K562 (cell line): ENCODE measurements around the gene ANO2. TPM values are rescaled to one million over a fixed set of nuclear protein-coding genes. Genes with fewer than 3 reads are reported as not detected.

Source experiments
- ATAC-seq: fragments of 200-7000 bp; cut with Tn5 transposase; 3 replicates; pipeline ENCODE4 v1.9.1; 2020; ENCODE audit warnings: moderate library complexity
- BruUV-seq: library from RNA; stranded (reverse); fragments of 400-500 nt; replicated peaks from 2 replicates; lab custom pipeline; 2021; lab: Mats Ljungman, UMichigan
- CTCF ChIA-PET: fragments of 300-600 bp; formaldehyde crosslinking; extraction: SDS; loops from one replicate; lab custom pipeline; 2021; ENCODE audit warnings: low intra/inter-chr PET ratio; lab: Yijun Ruan, JAX
- POLR2A ChIA-PET: fragments of 300-600, 350-650 bp; sonication (Branson Sonifier 250); formaldehyde crosslinking; extraction: SDS; loops from one replicate; lab custom pipeline; 2021; ENCODE audit warnings: antibody characterized with exemption, inconsistent platforms; lab: Yijun Ruan, JAX
- DNase-seq, 4 experiments: peaks; one replicate each; pipeline versions ENCODE4 v3.0.0 to v3.0.0-alpha.2; 2011 to 2018; ENCODE audit warnings: low spot score in 3 of 4, mixed read lengths in 3 of 4; ENCODE audit errors: extremely low read depth in 1 of 4
- FAIRE-seq: peaks from 2 replicates; lab custom pipeline; 2011; peaks lifted over from hg19 to GRCh38; lab: Jason Lieb, UNC
- H2AFZ ChIP-seq: 2 replicates; pipeline ENCODE4 v1.6.0; 2011; ENCODE audit warnings: low read depth, low read length, control low read depth, inconsistent platforms
- H3K27ac ChIP-seq: fragments of 200-600 bp; 3 replicates; pipeline ENCODE4 v1.8.0; 2011; ENCODE audit warnings: low read depth, mild to moderate bottlenecking, control low read depth, inconsistent platforms, low read length, moderate library complexity, mixed read lengths; ENCODE audit errors: extremely low read depth
- H3K27me3 ChIP-seq, 2 experiments: fragments of 300-600 bp in 1 of 2; 2 replicates in 1 of 2; 3 replicates in 1 of 2; pipeline versions ENCODE4 v1.6.0 to v1.8.0; 2011; ENCODE audit warnings: inconsistent platforms in 2 of 2, low read length in 2 of 2, mild to moderate bottlenecking in 1 of 2, mixed read lengths in 1 of 2, moderate library complexity in 1 of 2; ENCODE audit not compliant: control insufficient read depth in 2 of 2, insufficient read depth in 2 of 2
- H3K36me3 ChIP-seq: fragments of 300-600 bp; 3 replicates; pipeline ENCODE4 v1.8.0; 2011; ENCODE audit warnings: mild to moderate bottlenecking, low read length, inconsistent platforms; ENCODE audit not compliant: control insufficient read depth, insufficient read depth
- H3K4me1 ChIP-seq, 2 experiments: fragments of 200-600 bp in 1 of 2; replicated peaks in 1 of 2; 2 replicates in 1 of 2; 3 replicates in 1 of 2; pipeline versions ENCODE4 v1.5.1 to v1.8.0; 2011; ENCODE audit warnings: inconsistent platforms in 2 of 2, low read length in 2 of 2, mild to moderate bottlenecking in 1 of 2, mixed read lengths in 1 of 2, moderate library complexity in 1 of 2; ENCODE audit not compliant: control insufficient read depth in 2 of 2, insufficient read depth in 2 of 2
- H3K4me2 ChIP-seq: 2 replicates; pipeline ENCODE4 v1.6.1; 2011; ENCODE audit warnings: low read length, control low read depth, inconsistent platforms, mixed read lengths; ENCODE audit not compliant: insufficient read depth
- H3K4me3 ChIP-seq: fragments of 200-600 bp; sonication (generic), shearing (Covaris generic); 2 replicates; pipeline ENCODE4 v1.5.1; 2016; ENCODE audit warnings: control low read depth, inconsistent platforms
- H3K79me2 ChIP-seq: fragments of 200-600 bp; 3 replicates; pipeline ENCODE4 v1.8.0; 2011; ENCODE audit warnings: low read length, inconsistent platforms; ENCODE audit not compliant: control insufficient read depth, insufficient read depth
- H3K9ac ChIP-seq, 2 experiments: 2 replicates each; pipeline versions ENCODE4 v1.6.0 to v1.6.1; 2011; ENCODE audit warnings: low read depth in 2 of 2, low read length in 2 of 2, control low read depth in 1 of 2, inconsistent platforms in 1 of 2, mild to moderate bottlenecking in 1 of 2, mixed read lengths in 1 of 2; ENCODE audit not compliant: insufficient read depth in 1 of 2
- H3K9me1 ChIP-seq: one replicate; pipeline ENCODE4 v1.6.0; 2011; ENCODE audit warnings: inconsistent platforms, mild to moderate bottlenecking, low read length, moderate library complexity; ENCODE audit not compliant: control insufficient read depth, insufficient read depth
- H3K9me3 ChIP-seq: replicated peaks from 2 replicates; pipeline ENCODE4 v1.5.1; 2011; ENCODE audit warnings: low read depth, low read length, inconsistent platforms; ENCODE audit not compliant: control insufficient read depth, insufficient read depth
- H4K20me1 ChIP-seq: replicated peaks from 2 replicates; pipeline ENCODE4 v1.6.1; 2011; ENCODE audit warnings: low read length, inconsistent platforms, mixed read lengths; ENCODE audit not compliant: control insufficient read depth, insufficient read depth
- CBFB ChIP-seq: sonication (generic); formaldehyde crosslinking; IDR thresholded peaks from 2 replicates; pipeline ENCODE4 v1.4.0; 2020; ENCODE audit warnings: mild to moderate bottlenecking, missing genetic modification reagents
- EP300 ChIP-seq: IDR thresholded peaks from 2 replicates; pipeline ENCODE4 v1.6.1; 2012; ENCODE audit warnings: low read length, improper control_type of control experiment
- HMGN3 ChIP-seq: IDR thresholded peaks from 2 replicates; pipeline ENCODE4 v1.6.1; 2011; ENCODE audit warnings: borderline replicate concordance, low read depth, mild to moderate bottlenecking, mixed read lengths, low read length; ENCODE audit not compliant: insufficient read length; ENCODE audit errors: extremely low read depth
- MCM7 ChIP-seq, 2 experiments: fragments of 450-650 bp; IDR thresholded peaks; 2 replicates each; pipeline ENCODE4 v1.6.1; 2016 to 2018
- MTA1 ChIP-seq: fragments of 450-650 bp; IDR thresholded peaks from 2 replicates; pipeline ENCODE4 v1.6.1; 2017; ENCODE audit warnings: borderline replicate concordance
- SRF ChIP-seq, 2 experiments: fragments of 250-450, 450-650 bp in 1 of 2; sonication (Bioruptor Pico) in 1 of 2; sonication (generic) in 1 of 2; formaldehyde crosslinking; IDR thresholded peaks; 2 replicates each; pipeline versions ENCODE4 v1.5.0 to v1.5.1; 2020 to 2022; ENCODE audit warnings: mild to moderate bottlenecking in 1 of 2, missing genetic modification reagents in 1 of 2
- WGBS: fragments of 100-300 bp; shearing (Covaris generic); methylation state at CpG from one replicate; pipeline ENCODE4 v1.1.6; 2016; ENCODE audit warnings: low coverage, mixed read lengths; ENCODE audit not compliant: insufficient coverage; ENCODE audit errors: missing lambda C conversion rate; 5-methylcytosine and 5-hydroxymethylcytosine counted together
- in situ Hi-C: fragments of 300-500 bp; cut with MboI; formaldehyde crosslinking; loops from 4 replicates; pipeline ENCODE4 v1.15.0; 2018; ENCODE audit warnings: inconsistent platforms, mixed read lengths
- intact Hi-C: fragments of 100-400 bp; cut with micrococcal nuclease; formaldehyde crosslinking; loops from 2 replicates; pipeline ENCODE4 v1.14.2; 2022
- polyA plus RNA-seq, 8 experiments: library from polyadenylated mRNA; depleted of rRNA in 4 of 8; stranded (reverse) in 5 of 8; unstranded in 3 of 8; fragments of >200 nt; fragmentation: Nextera tagmentation in 2 of 8; fragmentation: Illumina TruSeq in 1 of 8; extraction: Ambion mirVana in 2 of 8; extraction: Trizol in 1 of 8; gene quantifications; 2 replicates each; pipeline versions ENCODE4 v1.2.1 to v1.2.3, GENCODE V29; 2011 to 2014; ENCODE audit warnings: inconsistent platforms in 1 of 8, missing spikeins in 1 of 8
- total RNA-seq, 7 experiments: library from RNA; depleted of rRNA in 6 of 7; stranded (reverse); fragments of >200 nt in 6 of 7; fragmentation: Illumina TruSeq in 2 of 7; extraction: Trizol in 2 of 7; gene quantifications; 2 replicates each; pipeline versions ENCODE4 v1.2.1 to v1.2.3, GENCODE V29; 2011 to 2021; ENCODE audit warnings: low replicate concordance in 1 of 7
- TF ChIP-seq, protein P1 (sequence below): fragments of 450-650 bp; formaldehyde crosslinking; IDR thresholded peaks from 2 replicates; pipeline ENCODE4 v1.4.0; 2020; ENCODE audit warnings: mild to moderate bottlenecking
- TF ChIP-seq, protein P2 (sequence below): sonication (generic); formaldehyde crosslinking; IDR thresholded peaks from 2 replicates; pipeline ENCODE4 v1.8.1; 2022; ENCODE audit warnings: missing genetic modification reagents

ANO2 gene
- total and polyA plus RNA-seq, 9 of the 15 experiments (the other 6 are each of a cell fraction or from before 2014, with no cell fraction given) = 0.64 TPM; not detected in 8

DNA sequence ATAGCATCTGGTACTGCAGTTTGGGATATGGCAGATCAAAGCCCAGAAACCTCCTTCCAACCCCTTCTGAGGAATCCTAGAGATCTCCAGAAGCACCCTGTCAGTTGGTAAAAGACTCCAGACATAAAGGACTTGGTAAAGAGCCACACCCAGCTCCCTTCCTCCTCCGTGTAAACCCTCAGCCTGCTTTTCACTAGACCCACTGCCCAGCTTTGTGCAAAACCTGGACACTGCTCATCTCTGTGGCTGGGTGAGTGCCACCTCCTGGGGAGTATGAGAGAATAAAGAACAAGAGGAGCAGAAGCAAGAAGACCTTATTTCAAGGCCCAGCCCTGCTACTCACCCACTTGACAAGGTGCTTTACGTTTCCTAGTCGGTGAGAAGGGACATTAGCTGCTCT lies 33.0 kb downstream of the ANO2 start:
- Histone ChIP-seq H2AFZ (no peak overlapping the region), H3K9ac (no peak overlapping the region), H3K9me1 (no peaks in the 10 kb centered on the region), H3K27ac (no peak overlapping the region), H3K27me3 (peaks cover 0 to 19% of the 10 kb centered on the region in 2 experiments; a peak in 2 of 5 replicates), H3K4me2 (no peak overlapping the region), H3K4me1 (no peaks in the 10 kb centered on the region), H3K9me3 (no peaks in the 10 kb centered on the region), H4K20me1 (no peaks in the 10 kb centered on the region), H3K79me2 (no peaks in the 10 kb centered on the region), H3K4me3 (no peak overlapping the region)
- CTCF ChIA-PET = no interaction called here
- ATAC-seq (no peak), DNase-seq (no peak)
- no CpG with 5 or more reads among the region's 3 CpGs for WGBS
- intact Hi-C loops = loop anchor here (2.0 kb wide), 1 partner anchor 127 kb away; no protein-coding TSS in a partner anchor
- in situ Hi-C loops = no loop called here
- TF ChIP-seq MCM7 (IDR thresholded peaks at IDR 0.05) = no peak
- no peak for TF ChIP-seq EP300
- TF ChIP-seq, protein P1, sequence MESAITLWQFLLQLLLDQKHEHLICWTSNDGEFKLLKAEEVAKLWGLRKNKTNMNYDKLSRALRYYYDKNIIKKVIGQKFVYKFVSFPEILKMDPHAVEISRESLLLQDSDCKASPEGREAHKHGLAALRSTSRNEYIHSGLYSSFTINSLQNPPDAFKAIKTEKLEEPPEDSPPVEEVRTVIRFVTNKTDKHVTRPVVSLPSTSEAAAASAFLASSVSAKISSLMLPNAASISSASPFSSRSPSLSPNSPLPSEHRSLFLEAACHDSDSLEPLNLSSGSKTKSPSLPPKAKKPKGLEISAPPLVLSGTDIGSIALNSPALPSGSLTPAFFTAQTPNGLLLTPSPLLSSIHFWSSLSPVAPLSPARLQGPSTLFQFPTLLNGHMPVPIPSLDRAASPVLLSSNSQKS = no peak
- TF ChIP-seq HMGN3 = no peak
- TF ChIP-seq, protein P2, sequence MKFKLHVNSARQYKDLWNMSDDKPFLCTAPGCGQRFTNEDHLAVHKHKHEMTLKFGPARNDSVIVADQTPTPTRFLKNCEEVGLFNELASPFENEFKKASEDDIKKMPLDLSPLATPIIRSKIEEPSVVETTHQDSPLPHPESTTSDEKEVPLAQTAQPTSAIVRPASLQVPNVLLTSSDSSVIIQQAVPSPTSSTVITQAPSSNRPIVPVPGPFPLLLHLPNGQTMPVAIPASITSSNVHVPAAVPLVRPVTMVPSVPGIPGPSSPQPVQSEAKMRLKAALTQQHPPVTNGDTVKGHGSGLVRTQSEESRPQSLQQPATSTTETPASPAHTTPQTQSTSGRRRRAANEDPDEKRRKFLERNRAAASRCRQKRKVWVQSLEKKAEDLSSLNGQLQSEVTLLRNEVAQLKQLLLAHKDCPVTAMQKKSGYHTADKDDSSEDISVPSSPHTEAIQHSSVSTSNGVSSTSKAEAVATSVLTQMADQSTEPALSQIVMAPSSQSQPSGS (CRISPR knock-in tag) = no peak
- TF ChIP-seq MTA1 = no peak
- no peak for TF ChIP-seq CBFB
- no peak for TF ChIP-seq SRF (CRISPR knock-in tag; IDR thresholded peaks at IDR 0.05)
- TF ChIP-seq, all 486 proteins: peak for 0
- no TSS peak for BruUV-seq
- no peaks in the 10 kb centered on the region for H3K36me3 ChIP-seq
- no peak for FAIRE-seq
- POLR2A ChIA-PET = no interaction called here
